CD14-positive monocyte (primary cell): Measurements from ENCODE around the gene GFPT2. TPM values are rescaled to one million over a fixed set of nuclear protein-coding genes. Genes with fewer than 3 reads are reported as not detected.

Experiments
- DNase-seq, 3 donors: peaks; one replicate each; pipeline ENCODE4 v3.0.0-alpha.2; 2011 to 2022
- H2AFZ ChIP-seq: 2 replicates; pipeline ENCODE4 v1.6.0; 2012; ENCODE audit warnings: mild to moderate bottlenecking, low read depth, low read length, inconsistent platforms; ENCODE audit not compliant: insufficient read depth, poor library complexity, severe bottlenecking
- H3K27ac ChIP-seq, 2 donors: 1 replicate in 1 of 2; 2 replicates in 1 of 2; pipeline ENCODE4 v1.5.1; 2012 to 2013; ENCODE audit warnings: low read length in 2 of 2, control low read depth in 1 of 2, inconsistent platforms in 1 of 2, low read depth in 1 of 2, mild to moderate bottlenecking in 1 of 2
- H3K27me3 ChIP-seq, 2 donors: one replicate each; pipeline versions ENCODE4 v1.6.0 to v1.6.1; 2011 to 2013; ENCODE audit warnings: low read length in 2 of 2; ENCODE audit not compliant: control insufficient read depth in 2 of 2, insufficient read depth in 2 of 2
- H3K36me3 ChIP-seq, 2 donors: replicated peaks in 1 of 2; 1 replicate in 1 of 2; 2 replicates in 1 of 2; pipeline versions ENCODE4 v1.5.1 to v1.6.1; 2012 to 2013; ENCODE audit warnings: low read length in 2 of 2, control low read depth in 1 of 2, inconsistent platforms in 1 of 2, mild to moderate bottlenecking in 1 of 2; ENCODE audit not compliant: insufficient read depth in 2 of 2, control insufficient read depth in 1 of 2
- H3K4me1 ChIP-seq, 2 donors: 1 replicate in 1 of 2; 2 replicates in 1 of 2; pipeline versions ENCODE4 v1.5.1 to v1.6.1; 2012 to 2013; ENCODE audit warnings: low read length in 2 of 2, control low read depth in 1 of 2, inconsistent platforms in 1 of 2, mild to moderate bottlenecking in 1 of 2, moderate library complexity in 1 of 2; ENCODE audit not compliant: insufficient read depth in 2 of 2, control insufficient read depth in 1 of 2
- H3K4me2 ChIP-seq: replicated peaks from 2 replicates; pipeline ENCODE3; 2012; ENCODE audit warnings: low read length, moderate library complexity, mild to moderate bottlenecking; ENCODE audit not compliant: poor library complexity, severe bottlenecking; ENCODE audit errors: extremely low read depth
- H3K4me3 ChIP-seq, 3 experiments: fragments of 200-600 bp in 1 of 3; sonication (generic) in 1 of 3; replicated peaks in 1 of 3; 1 replicate in 2 of 3; 2 replicates in 1 of 3; pipeline ENCODE4 v1.5.1; 2011 to 2013; ENCODE audit warnings: low read length in 3 of 3, mild to moderate bottlenecking in 3 of 3, control low read depth in 2 of 3, low read depth in 2 of 3, inconsistent platforms in 1 of 3, moderate library complexity in 1 of 3
- H3K79me2 ChIP-seq: 2 replicates; pipeline ENCODE4 v1.6.0; 2012; ENCODE audit warnings: mild to moderate bottlenecking, control low read depth, inconsistent platforms, low read length, moderate library complexity; ENCODE audit not compliant: insufficient read depth
- H3K9ac ChIP-seq: 2 replicates; pipeline ENCODE4 v1.6.0; 2017; ENCODE audit warnings: low read length, mild to moderate bottlenecking; ENCODE audit not compliant: insufficient read depth, poor library complexity, severe bottlenecking
- H3K9me3 ChIP-seq, 2 donors: replicated peaks in 1 of 2; 1 replicate in 1 of 2; 2 replicates in 1 of 2; pipeline versions ENCODE4 v1.5.1 to v1.6.1; 2012 to 2013; ENCODE audit warnings: low read length in 2 of 2, control low read depth in 1 of 2; ENCODE audit not compliant: control insufficient read depth in 1 of 2, insufficient read depth in 1 of 2
- H4K20me1 ChIP-seq: 2 replicates; pipeline ENCODE4 v1.6.0; 2012; ENCODE audit warnings: mild to moderate bottlenecking, low read length, control low read depth, moderate library complexity; ENCODE audit not compliant: insufficient read depth
- H3K27ac Mint-ChIP-seq, 7 donors: one replicate each; pipeline ENCODE4 v1.8.0; 2020; ENCODE audit warnings: mild to moderate bottlenecking in 7 of 7, mixed read lengths in 7 of 7, moderate library complexity in 6 of 7, inconsistent platforms in 2 of 7
- H3K27me3 Mint-ChIP-seq, 3 donors: one replicate each; pipeline ENCODE4 v1.8.0; 2021 to 2022; ENCODE audit warnings: low read depth in 3 of 3, mild to moderate bottlenecking in 3 of 3, mixed read lengths in 3 of 3, moderate library complexity in 3 of 3, inconsistent platforms in 1 of 3
- H3K36me3 Mint-ChIP-seq, 2 donors: one replicate each; pipeline ENCODE4 v1.8.0; 2020; ENCODE audit warnings: mixed read lengths in 2 of 2, inconsistent platforms in 1 of 2, mild to moderate bottlenecking in 1 of 2
- H3K4me1 Mint-ChIP-seq: one replicate; pipeline ENCODE4 v1.8.0; 2020; ENCODE audit warnings: mild to moderate bottlenecking, mixed read lengths
- H3K4me3 Mint-ChIP-seq, 2 donors: one replicate each; pipeline ENCODE4 v1.8.0; 2020; ENCODE audit warnings: mild to moderate bottlenecking in 2 of 2, mixed read lengths in 2 of 2, moderate library complexity in 1 of 2
- H3K9me3 Mint-ChIP-seq, 7 donors: one replicate each; pipeline ENCODE4 v1.8.0; 2020 to 2022; ENCODE audit warnings: mixed read lengths in 7 of 7, mild to moderate bottlenecking in 6 of 7, moderate library complexity in 6 of 7, inconsistent platforms in 2 of 7
- CTCF ChIP-seq: fragments of 200-600 bp; IDR thresholded peaks from one replicate; pipeline ENCODE4 v1.8.0; 2022; ENCODE audit warnings: antibody characterized with exemption, mild to moderate bottlenecking
- WGBS: methylation state at CpG from one replicate; pipeline ENCODE4 v1.1.5; 2013; ENCODE audit warnings: missing lambda C conversion rate; ENCODE audit not compliant: insufficient coverage; 5-methylcytosine and 5-hydroxymethylcytosine counted together
- intact Hi-C, 2 donors: fragments of 100-400 bp; cut with micrococcal nuclease; formaldehyde crosslinking; loops; one replicate each; pipeline versions ENCODE4 v1.15.0 to v1.15.1; 2023
- polyA plus RNA-seq, 3 donors: library from polyadenylated mRNA; depleted of rRNA in 1 of 3; unstranded in 2 of 3; stranded (reverse) in 1 of 3; fragments of 300-500 nt in 2 of 3; fragments of >200 nt in 1 of 3; fragmentation: Illumina TruSeq in 2 of 3; gene quantifications; 1 replicate in 2 of 3; 2 replicates in 1 of 3; pipeline ENCODE4 v1.2.3, GENCODE V29; 2012 to 2021

The GFPT2 gene
- polyA plus RNA-seq, 3 donors, result not detected

GRCh38 chr5:180365829-180366228 is 12.7 kb upstream of the GFPT2 start:
- Histone ChIP-seq H3K27ac (no peak overlapping the region), H3K27me3 (no peaks in the 10 kb centered on the region), H3K9ac (no peak overlapping the region), H3K4me3 (no peak overlapping the region), H3K79me2 (no peaks in the 10 kb centered on the region), H2AFZ (no peak overlapping the region), H3K4me1 (no peaks in the 10 kb centered on the region), H3K4me2 (no peak overlapping the region), H3K36me3 (no peaks in the 10 kb centered on the region), H4K20me1 (no peaks in the 10 kb centered on the region), H3K9me3 (no peaks in the 10 kb centered on the region)
- Mint-ChIP-seq H3K9me3 (peaks cover 0 to under 1% (median 0%) of the 10 kb centered on the region in 7 donors), H3K27ac (no peak overlapping the region), H3K27me3 (peaks cover 0 to 8% (median 3%) of the 10 kb centered on the region in 3 donors), H3K4me3 (no peak overlapping the region), H3K4me1 (peaks cover 4% of the 10 kb centered on the region), H3K36me3 (no peaks in the 10 kb centered on the region)
- no peak for TF ChIP-seq CTCF
- intact Hi-C loops, result no loop called here
- WGBS, result no CpG with 5 or more reads among the region's 4 CpGs
- DNase-seq, result no peak

- no peak for TF ChIP-seq CTCF
- H3K9me3 ChIP-seq, result peaks cover 0 to 3% of the 10 kb centered on the region in 2 donors
- no peak overlapping the region for H3K4me3 ChIP-seq
- intact Hi-C loops, result no loop called here
- no peaks in the 10 kb centered on the region for H4K20me1 ChIP-seq
- no peaks in the 10 kb centered on the region for H3K4me1 ChIP-seq
- no peak overlapping the region for H2AFZ ChIP-seq
- H3K4me2 ChIP-seq, result no peak overlapping the region
- Mint-ChIP-seq H3K4me1 (peaks cover 4% of the 10 kb centered on the region), H3K36me3 (no peaks in the 10 kb centered on the region), H3K4me3 (peak overlapping the region in 1 of 2 donors; percentile 19), H3K27me3 (peaks cover 0 to 5% (median 1%) of the 10 kb centered on the region in 3 donors), H3K9me3 (peaks cover 0 to 7% (median 0%) of the 10 kb centered on the region in 7 donors), H3K27ac (no peak overlapping the region)
- no peaks in the 10 kb centered on the region for H3K27me3 ChIP-seq
- DNase-seq, result no peak
- no peak overlapping the region for H3K27ac ChIP-seq
- no peaks in the 10 kb centered on the region for H3K36me3 ChIP-seq
- H3K9ac ChIP-seq, result no peak overlapping the region
- WGBS, result 40% methylated on average over 1 of the region's 10 CpGs
- no peaks in the 10 kb centered on the region for H3K79me2 ChIP-seq
These were observed 11.2 kb upstream of the GFPT2 start for GRCh38 chr5:180364306-180364856.
